ENCODE measurements around the gene RPL41.
A peak's percentile ranks its signal among the peaks of the same experiment; 100 is the strongest.

Gene RPL41

GRCh38 chr12:56157201-56158028, 41.0 kb downstream of the RPL41 start:
- DNase-seq = peak; percentile 67 to 78

GRCh38 chr12:56158029-56158925, 41.8 kb downstream of the RPL41 start, which contains the start of gene MYL6:
MYL6 (plus strand) TSS chr12:56158359; CDS start chr12:56158402, 43 bp downstream.
- DNase-seq = peak; percentile 94 to 95

- no peak for DNase-seq
These were observed 42.6 kb downstream of the RPL41 start for GRCh38 chr12:56158926-56159461.

- DNase-seq = no peak
These were observed 43.2 kb downstream of the RPL41 start for GRCh38 chr12:56159482-56160192.

- DNase-seq = peak; percentile 41 to 75
These were observed 43.8 kb downstream of the RPL41 start for GRCh38 chr12:56160193-56160763.

GRCh38 chr12:56160894-56161689, 44.7 kb downstream of the RPL41 start:
- no peak for DNase-seq

GRCh38 chr12:56161690-56162351, 45.4 kb downstream of the RPL41 start:
- DNase-seq = no peak

GRCh38 chr12:56162468-56163290, 46.2 kb downstream of the RPL41 start:
- DNase-seq = no peak

- DNase-seq = no peak
These were observed 47.3 kb downstream of the RPL41 start for GRCh38 chr12:56163533-56164344.

GRCh38 chr12:56164345-56164729, 47.9 kb downstream of the RPL41 start:
- DNase-seq = no peak

- DNase-seq = no peak
These were observed 48.9 kb downstream of the RPL41 start for GRCh38 chr12:56165369-56165768.
